Epithelial cell of proximal tubule (primary cell): ENCODE results near the gene WBP1. TPM values are rescaled to one million over a fixed set of nuclear protein-coding genes. Genes with fewer than 3 reads are reported as not detected.

ENCODE experiments used
- DNase-seq: peaks from one replicate; pipeline ENCODE4 v3.0.0-alpha.2; 2011; ENCODE audit warnings: low read depth
- H3K4me3 ChIP-seq: 2 replicates; pipeline ENCODE4 v1.5.1; 2011; ENCODE audit warnings: low read depth, mild to moderate bottlenecking, low read length
- CTCF ChIP-seq: conservative IDR thresholded peaks from 2 replicates; pipeline ENCODE4 v1.5.1; 2012; ENCODE audit warnings: low read depth, mild to moderate bottlenecking, low read length
- total RNA-seq: library from RNA; depleted of rRNA; stranded (reverse); fragments of >200 nt; gene quantifications from 2 replicates; pipeline ENCODE4 v1.2.3, GENCODE V29; 2015

Gene WBP1
- total RNA-seq, 1 donor from 2014 or later = 84.3 TPM

GRCh38 chr2:74423231-74424095 is 34.8 kb upstream of the WBP1 start:
- no peak overlapping the region for H3K4me3 ChIP-seq
- TF ChIP-seq CTCF = no peak
- no peak for DNase-seq

- H3K4me3 ChIP-seq = no peak overlapping the region
- no peak for TF ChIP-seq CTCF
- no peak for DNase-seq
Observed at GRCh38 chr2:74424139-74424992, 33.9 kb upstream of the WBP1 start.

- H3K4me3 ChIP-seq = no peak overlapping the region
- no peak for DNase-seq
- no peak for TF ChIP-seq CTCF
Observed at GRCh38 chr2:74424995-74425406, 33.2 kb upstream of the WBP1 start.

- no peak overlapping the region for H3K4me3 ChIP-seq
- DNase-seq = no peak
- no peak for TF ChIP-seq CTCF
Observed at GRCh38 chr2:74425523-74425922, 32.7 kb upstream of the WBP1 start.

- no peak overlapping the region for H3K4me3 ChIP-seq
- TF ChIP-seq CTCF = no peak
- no peak for DNase-seq
Observed at GRCh38 chr2:74426181-74426758, 32.0 kb upstream of the WBP1 start.

GRCh38 chr2:74427551-74427950 is 30.7 kb upstream of the WBP1 start:
- H3K4me3 ChIP-seq = no peak overlapping the region
- TF ChIP-seq CTCF = no peak
- no peak for DNase-seq
